Glutamatergic neuron (in vitro differentiated cells): Measurements from ENCODE around the gene PI4K2A. TPM values are rescaled to one million over a fixed set of nuclear protein-coding genes. Genes with fewer than 3 reads are reported as not detected.

Source experiments
- DNase-seq: peaks from one replicate; pipeline ENCODE4 v3.0.0; 2022
- H3K27ac Mint-ChIP-seq: one replicate; pipeline ENCODE4 v1.8.0; 2020; ENCODE audit warnings: mild to moderate bottlenecking, mixed read lengths, inconsistent platforms; ENCODE audit not compliant: unreplicated experiment
- H3K27me3 Mint-ChIP-seq: one replicate; pipeline ENCODE4 v1.8.0; 2020; ENCODE audit warnings: mild to moderate bottlenecking, moderate library complexity, mixed read lengths, inconsistent platforms; ENCODE audit not compliant: unreplicated experiment
- H3K36me3 Mint-ChIP-seq: one replicate; pipeline ENCODE4 v1.8.0; 2020; ENCODE audit warnings: mild to moderate bottlenecking, mixed read lengths, inconsistent platforms; ENCODE audit not compliant: unreplicated experiment
- H3K4me1 Mint-ChIP-seq: one replicate; pipeline ENCODE4 v1.8.0; 2020; ENCODE audit warnings: mild to moderate bottlenecking, low read depth, mixed read lengths, inconsistent platforms; ENCODE audit not compliant: unreplicated experiment
- H3K4me3 Mint-ChIP-seq: one replicate; pipeline ENCODE4 v1.8.0; 2020; ENCODE audit warnings: mild to moderate bottlenecking, mixed read lengths, inconsistent platforms; ENCODE audit not compliant: unreplicated experiment
- H3K9me3 Mint-ChIP-seq: one replicate; pipeline ENCODE4 v1.8.0; 2020; ENCODE audit warnings: mild to moderate bottlenecking, moderate library complexity, mixed read lengths, inconsistent platforms; ENCODE audit not compliant: unreplicated experiment
- total RNA-seq: library from RNA; stranded (reverse); fragmentation: NEBNext Ultra II Directional; extraction: Animal tissue kit (Norgen Biotek cat#: 25700); gene quantifications from one replicate; pipeline ENCODE4 v1.2.1, GENCODE V29; 2021; ENCODE audit not compliant: unreplicated experiment
- TF ChIP-seq, protein P1 (sequence below): fragments of 200-600 bp; sonication (generic); IDR thresholded peaks from one replicate; pipeline ENCODE4 v1.5.0; 2021; ENCODE audit not compliant: partially characterized antibody, unreplicated experiment

PI4K2A gene
- total RNA-seq, 1 donor from 2014 or later: 17.9 TPM

- DNase-seq: no peak
- H3K27ac Mint-ChIP-seq: no peak overlapping the region
- no peaks in the 10 kb centered on the region for H3K9me3 Mint-ChIP-seq
- TF ChIP-seq, protein P1, sequence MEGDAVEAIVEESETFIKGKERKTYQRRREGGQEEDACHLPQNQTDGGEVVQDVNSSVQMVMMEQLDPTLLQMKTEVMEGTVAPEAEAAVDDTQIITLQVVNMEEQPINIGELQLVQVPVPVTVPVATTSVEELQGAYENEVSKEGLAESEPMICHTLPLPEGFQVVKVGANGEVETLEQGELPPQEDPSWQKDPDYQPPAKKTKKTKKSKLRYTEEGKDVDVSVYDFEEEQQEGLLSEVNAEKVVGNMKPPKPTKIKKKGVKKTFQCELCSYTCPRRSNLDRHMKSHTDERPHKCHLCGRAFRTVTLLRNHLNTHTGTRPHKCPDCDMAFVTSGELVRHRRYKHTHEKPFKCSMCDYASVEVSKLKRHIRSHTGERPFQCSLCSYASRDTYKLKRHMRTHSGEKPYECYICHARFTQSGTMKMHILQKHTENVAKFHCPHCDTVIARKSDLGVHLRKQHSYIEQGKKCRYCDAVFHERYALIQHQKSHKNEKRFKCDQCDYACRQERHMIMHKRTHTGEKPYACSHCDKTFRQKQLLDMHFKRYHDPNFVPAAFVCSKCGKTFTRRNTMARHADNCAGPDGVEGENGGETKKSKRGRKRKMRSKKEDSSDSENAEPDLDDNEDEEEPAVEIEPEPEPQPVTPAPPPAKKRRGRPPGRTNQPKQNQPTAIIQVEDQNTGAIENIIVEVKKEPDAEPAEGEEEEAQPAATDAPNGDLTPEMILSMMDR: no peak
- peaks cover 2% of the 10 kb centered on the region for H3K27me3 Mint-ChIP-seq
- H3K4me1 Mint-ChIP-seq: peaks cover 12% of the 10 kb centered on the region
- H3K4me3 Mint-ChIP-seq: no peak overlapping the region
- no peaks in the 10 kb centered on the region for H3K36me3 Mint-ChIP-seq
Measured at GRCh38 chr10:97723001-97723400, 82.5 kb downstream of the PI4K2A start.

GRCh38 chr10:97724341-97724941 lies 84.0 kb downstream of the PI4K2A start:
- DNase-seq: no peak
- Mint-ChIP-seq H3K4me1 (peaks cover 4% of the 10 kb centered on the region), H3K27me3 (peaks cover 4% of the 10 kb centered on the region), H3K4me3 (no peak overlapping the region), H3K27ac (no peak overlapping the region), H3K9me3 (no peaks in the 10 kb centered on the region), H3K36me3 (no peaks in the 10 kb centered on the region)
- TF ChIP-seq, protein P1: no peak

Other genes starting within 250 kb of the PI4K2A start
- gene RRP12, start 239.3 kb upstream of the PI4K2A start, total RNA-seq: 26.8 TPM
- 374 TPM for gene PGAM1, start 214.5 kb upstream of the PI4K2A start, total RNA-seq
- gene EXOSC1, start 194.7 kb upstream of the PI4K2A start, total RNA-seq: 27.1 TPM
- 61.5 TPM for gene ZDHHC16, start 194.5 kb upstream of the PI4K2A start, total RNA-seq
- 139 TPM for gene MMS19, start 142.2 kb upstream of the PI4K2A start, total RNA-seq
- 8.0 TPM for gene UBTD1, start 141.7 kb upstream of the PI4K2A start, total RNA-seq
- gene ANKRD2, start 67.9 kb upstream of the PI4K2A start, total RNA-seq: not detected
- not detected for gene HOGA1, start 56.3 kb upstream of the PI4K2A start, total RNA-seq
- gene C10orf62, start 51.0 kb upstream of the PI4K2A start, total RNA-seq: not detected
- 31.4 TPM for gene MORN4, start 7.2 kb upstream of the PI4K2A start, total RNA-seq
- gene AVPI1, start 46.6 kb downstream of the PI4K2A start, total RNA-seq: 4.5 TPM
- 12.2 TPM for gene MARVELD1, start 73.1 kb downstream of the PI4K2A start, total RNA-seq
- 48.5 TPM for gene ZFYVE27, start 96.5 kb downstream of the PI4K2A start, total RNA-seq
- gene SFRP5, start 131.3 kb downstream of the PI4K2A start, total RNA-seq: not detected
- gene GOLGA7B, start 209.2 kb downstream of the PI4K2A start, total RNA-seq: 21.5 TPM